Prostate gland (tissue), 2 donors: ENCODE results near the gene NOS1AP.

Experiments used
- CTCF ChIP-seq, 4 experiments: fragments of 200-600 bp in 2 of 4; fragments of 450-650 bp in 2 of 4; sonication (generic) in 2 of 4; IDR thresholded peaks; 1 replicate in 3 of 4; 2 replicates in 1 of 4; pipeline ENCODE4 v1.5.1; 2016 to 2019; ENCODE audit warnings: antibody characterized with exemption in 4 of 4, mild to moderate bottlenecking in 2 of 4, moderate library complexity in 2 of 4
- POLR2A ChIP-seq: fragments of 450-650 bp; IDR thresholded peaks from one replicate; pipeline ENCODE4 v1.6.1; 2016; ENCODE audit warnings: antibody characterized with exemption, mild to moderate bottlenecking

- no peak for TF ChIP-seq CTCF (IDR thresholded peaks at IDR 0.05)
- TF ChIP-seq POLR2A = no peak
These were observed 1.3 kb downstream of the NOS1AP start for GRCh38 chr1:162070825-162071224.
